ENCODE results near the gene RNF214. TPM values are rescaled to one million over a fixed set of nuclear protein-coding genes. Genes with fewer than 3 reads are reported as not detected.
A peak's percentile ranks its signal among the peaks of the same experiment; 100 is the strongest.
"Not testable (repeated sequence)": the region's sequence is repeated elsewhere in the genome, so short reads cannot be mapped to it uniquely, and the experiment has no call there.

Gene RNF214
- total RNA-seq, 1 donor from 2014 or later: 39.9 TPM

DNA sequence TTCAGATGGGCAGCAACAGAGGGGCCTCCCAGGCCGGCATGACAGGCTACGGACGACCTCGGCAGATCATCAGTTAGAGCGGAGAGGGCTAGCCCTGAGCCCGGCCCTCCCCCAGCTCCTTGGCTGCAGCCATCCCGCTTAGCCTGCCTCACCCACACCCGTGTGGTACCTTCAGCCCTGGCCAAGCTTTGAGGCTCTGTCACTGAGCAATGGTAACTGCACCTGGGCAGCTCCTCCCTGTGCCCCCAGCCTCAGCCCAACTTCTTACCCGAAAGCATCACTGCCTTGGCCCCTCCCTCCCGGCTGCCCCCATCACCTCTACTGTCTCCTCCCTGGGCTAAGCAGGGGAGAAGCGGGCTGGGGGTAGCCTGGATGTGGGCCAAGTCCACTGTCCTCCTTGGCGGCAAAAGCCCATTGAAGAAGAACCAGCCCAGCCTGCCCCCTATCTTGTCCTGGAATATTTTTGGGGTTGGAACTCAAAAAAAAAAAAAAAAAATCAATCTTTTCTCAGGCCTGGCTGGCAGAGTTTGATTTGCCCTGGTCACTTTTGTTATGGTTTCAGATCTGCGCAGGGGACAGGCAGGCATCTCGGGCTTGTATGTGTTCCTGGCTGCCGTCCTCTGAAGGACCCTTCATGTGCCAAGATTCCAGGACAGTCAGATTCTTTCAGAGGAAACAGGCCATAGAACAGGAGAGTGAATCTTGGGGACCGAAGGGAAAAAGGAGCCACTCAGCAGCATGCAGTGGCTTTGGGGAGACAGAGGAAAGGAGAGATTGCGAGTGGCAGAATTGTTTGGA, 28.0 kb upstream of the RNF214 start:
- TF ChIP-seq, protein P1, sequence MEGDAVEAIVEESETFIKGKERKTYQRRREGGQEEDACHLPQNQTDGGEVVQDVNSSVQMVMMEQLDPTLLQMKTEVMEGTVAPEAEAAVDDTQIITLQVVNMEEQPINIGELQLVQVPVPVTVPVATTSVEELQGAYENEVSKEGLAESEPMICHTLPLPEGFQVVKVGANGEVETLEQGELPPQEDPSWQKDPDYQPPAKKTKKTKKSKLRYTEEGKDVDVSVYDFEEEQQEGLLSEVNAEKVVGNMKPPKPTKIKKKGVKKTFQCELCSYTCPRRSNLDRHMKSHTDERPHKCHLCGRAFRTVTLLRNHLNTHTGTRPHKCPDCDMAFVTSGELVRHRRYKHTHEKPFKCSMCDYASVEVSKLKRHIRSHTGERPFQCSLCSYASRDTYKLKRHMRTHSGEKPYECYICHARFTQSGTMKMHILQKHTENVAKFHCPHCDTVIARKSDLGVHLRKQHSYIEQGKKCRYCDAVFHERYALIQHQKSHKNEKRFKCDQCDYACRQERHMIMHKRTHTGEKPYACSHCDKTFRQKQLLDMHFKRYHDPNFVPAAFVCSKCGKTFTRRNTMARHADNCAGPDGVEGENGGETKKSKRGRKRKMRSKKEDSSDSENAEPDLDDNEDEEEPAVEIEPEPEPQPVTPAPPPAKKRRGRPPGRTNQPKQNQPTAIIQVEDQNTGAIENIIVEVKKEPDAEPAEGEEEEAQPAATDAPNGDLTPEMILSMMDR (IDR thresholded peaks at IDR 0.05; ENCODE audit: unreplicated experiment): no peak
- H3K4me1 Mint-ChIP-seq: peaks cover 12% of the 10 kb centered on the region
- H3K36me3 Mint-ChIP-seq: peaks cover 11% of the 10 kb centered on the region
- peak overlapping the region; percentile 7 for H3K27ac Mint-ChIP-seq
- no peaks in the 10 kb centered on the region for H3K27me3 Mint-ChIP-seq (ENCODE audit: low read depth)
- H3K4me3 Mint-ChIP-seq: no peak overlapping the region
- no peaks in the 10 kb centered on the region for H3K9me3 Mint-ChIP-seq
- no peak for DNase-seq (ENCODE audit: low spot score in 2 of 2, unreplicated experiment in 2 of 2)

DNA sequence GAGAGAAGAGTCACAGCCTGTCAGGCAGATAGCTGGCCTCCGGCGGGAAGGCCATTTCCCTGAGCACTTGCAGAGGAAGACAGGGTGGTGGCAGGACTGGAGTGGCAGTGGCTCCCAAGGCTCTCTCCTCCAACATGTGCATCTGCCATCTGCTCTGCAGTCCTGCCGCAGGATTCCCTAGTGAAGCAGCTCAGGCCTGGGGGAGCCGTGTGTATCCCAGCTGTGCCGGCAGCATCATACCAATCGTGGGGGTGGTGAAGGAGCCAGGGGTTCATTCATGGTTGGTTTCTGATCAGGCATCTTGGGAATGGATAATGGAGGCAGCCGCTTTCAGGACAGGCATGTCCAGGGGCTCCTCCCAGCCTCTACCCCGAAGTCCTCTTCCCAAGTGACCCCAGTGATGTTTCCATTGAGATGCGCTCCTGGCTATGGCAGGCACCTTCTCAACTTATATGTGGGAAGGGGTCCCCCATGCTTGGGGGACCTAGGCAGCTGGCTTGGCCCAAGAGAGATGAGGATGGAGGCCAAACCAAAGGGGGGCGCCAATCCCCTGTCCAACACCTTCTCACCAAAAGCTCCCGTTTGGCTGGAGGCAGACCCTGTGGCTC, 27.2 kb upstream of the RNF214 start:
- no peaks in the 10 kb centered on the region for H3K9me3 Mint-ChIP-seq
- peaks cover 15% of the 10 kb centered on the region for H3K36me3 Mint-ChIP-seq
- H3K27ac Mint-ChIP-seq: no peak overlapping the region
- TF ChIP-seq, protein P1 (IDR thresholded peaks at IDR 0.05; ENCODE audit: unreplicated experiment): no peak
- peaks cover 6% of the 10 kb centered on the region for H3K4me1 Mint-ChIP-seq
- no peak overlapping the region for H3K4me3 Mint-ChIP-seq
- no peaks in the 10 kb centered on the region for H3K27me3 Mint-ChIP-seq (ENCODE audit: low read depth)
- DNase-seq (ENCODE audit: low spot score in 2 of 2, unreplicated experiment in 2 of 2): no peak

DNA sequence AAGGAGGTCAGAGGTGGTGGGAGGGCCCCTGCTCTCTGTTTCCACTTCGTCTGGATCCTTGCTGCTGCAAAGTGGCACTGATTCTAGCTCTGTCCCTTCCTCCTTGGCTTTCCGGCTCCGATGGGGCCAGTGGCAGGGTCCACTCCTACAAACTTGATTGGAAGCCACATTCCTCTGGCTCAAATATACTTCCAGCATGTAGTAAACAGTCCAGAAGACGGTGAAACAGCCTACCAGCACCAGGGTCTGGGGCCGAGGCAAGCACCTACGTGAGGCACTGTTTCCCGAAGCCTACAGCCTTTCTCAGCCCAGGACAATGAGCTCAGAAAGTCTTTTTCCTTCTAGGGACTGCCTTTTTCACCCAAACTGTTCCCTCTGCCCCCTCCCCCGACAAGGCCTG, 26.4 kb upstream of the RNF214 start:
- not testable (repeated sequence) for H3K27me3 Mint-ChIP-seq (ENCODE audit: low read depth)

DNA sequence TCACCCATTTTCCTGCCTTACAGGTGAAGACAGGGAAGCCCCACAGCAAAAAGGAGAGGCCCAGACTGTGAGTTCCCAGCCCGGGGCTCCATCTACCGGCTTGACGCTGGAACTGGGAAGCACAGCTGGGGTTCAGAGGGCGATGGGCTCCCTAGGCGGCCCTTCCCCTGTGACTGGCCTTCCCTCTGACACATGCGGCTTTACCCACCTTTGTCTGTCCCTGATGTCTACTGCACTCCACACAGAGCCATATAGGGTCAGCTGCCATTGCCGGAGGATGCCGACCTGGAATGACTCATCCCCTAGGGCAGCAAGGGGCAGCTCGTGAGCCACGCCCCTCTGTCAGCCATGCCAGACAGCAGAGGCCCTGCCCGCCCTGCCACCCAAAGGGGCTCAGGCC, 25.6 kb upstream of the RNF214 start:
- not testable (repeated sequence) for H3K4me3 Mint-ChIP-seq; H3K27ac Mint-ChIP-seq; DNase-seq (ENCODE audit: low spot score in 2 of 2, unreplicated experiment in 2 of 2); H3K27me3 Mint-ChIP-seq (ENCODE audit: low read depth); H3K4me1 Mint-ChIP-seq; H3K9me3 Mint-ChIP-seq
- peaks cover 19% of the 10 kb centered on the region for H3K36me3 Mint-ChIP-seq

More for the DNA sequence above, 26.4 kb upstream of the RNF214 start:
- H3K9me3 Mint-ChIP-seq; H3K4me1 Mint-ChIP-seq; DNase-seq (ENCODE audit: low spot score in 2 of 2, unreplicated experiment in 2 of 2); H3K4me3 Mint-ChIP-seq: not testable (repeated sequence)
- H3K27ac Mint-ChIP-seq: peak overlapping the region; percentile 34
- H3K36me3 Mint-ChIP-seq: peaks cover 15% of the 10 kb centered on the region

DNA sequence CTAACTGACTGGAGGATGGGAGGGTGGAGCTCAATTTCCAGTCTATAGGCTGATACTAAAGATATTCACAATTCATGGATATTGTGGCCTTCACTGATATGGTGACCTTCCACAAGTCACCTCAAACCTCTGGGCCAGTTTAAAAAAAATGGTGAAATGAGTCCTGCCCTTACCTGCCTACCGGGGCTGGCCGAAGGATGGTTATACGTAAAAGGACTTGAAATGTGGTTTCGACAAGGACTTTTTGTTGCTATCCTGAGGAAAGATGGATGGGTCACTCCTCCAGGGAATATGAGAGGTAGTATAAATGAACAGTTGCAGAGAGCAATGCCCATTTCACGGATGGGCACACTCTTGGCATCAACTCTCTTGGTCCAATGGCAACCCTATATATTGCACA, 25.0 kb upstream of the RNF214 start:
- H3K36me3 Mint-ChIP-seq: peaks cover 19% of the 10 kb centered on the region
- H3K27ac Mint-ChIP-seq; H3K4me3 Mint-ChIP-seq; H3K4me1 Mint-ChIP-seq; H3K27me3 Mint-ChIP-seq (ENCODE audit: low read depth); H3K9me3 Mint-ChIP-seq; DNase-seq (ENCODE audit: low spot score in 2 of 2, unreplicated experiment in 2 of 2): not testable (repeated sequence)

DNA sequence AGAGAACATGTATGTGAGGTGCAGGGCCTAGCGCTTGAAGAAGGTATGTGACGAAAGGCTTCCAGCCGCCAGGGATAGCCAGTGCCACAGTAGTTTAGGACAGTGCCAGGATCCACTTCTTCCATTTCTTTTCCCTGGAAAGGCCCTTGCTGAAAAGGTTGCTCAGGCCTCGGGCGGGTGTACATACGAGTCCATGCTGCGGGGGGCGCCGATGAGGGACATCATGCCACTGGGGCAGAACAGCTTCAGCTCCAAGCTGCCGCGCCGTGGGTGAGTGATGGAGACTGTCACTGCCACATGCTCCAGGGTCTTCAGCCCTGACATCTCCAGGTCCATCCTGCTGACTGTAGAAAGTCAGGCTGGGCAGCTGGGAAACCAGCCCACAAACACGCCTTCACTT, 23.8 kb upstream of the RNF214 start:
- H3K4me3 Mint-ChIP-seq; H3K4me1 Mint-ChIP-seq; H3K9me3 Mint-ChIP-seq; DNase-seq (ENCODE audit: low spot score in 2 of 2, unreplicated experiment in 2 of 2); H3K27ac Mint-ChIP-seq; H3K27me3 Mint-ChIP-seq (ENCODE audit: low read depth): not testable (repeated sequence)
- peaks cover 28% of the 10 kb centered on the region for H3K36me3 Mint-ChIP-seq

DNA sequence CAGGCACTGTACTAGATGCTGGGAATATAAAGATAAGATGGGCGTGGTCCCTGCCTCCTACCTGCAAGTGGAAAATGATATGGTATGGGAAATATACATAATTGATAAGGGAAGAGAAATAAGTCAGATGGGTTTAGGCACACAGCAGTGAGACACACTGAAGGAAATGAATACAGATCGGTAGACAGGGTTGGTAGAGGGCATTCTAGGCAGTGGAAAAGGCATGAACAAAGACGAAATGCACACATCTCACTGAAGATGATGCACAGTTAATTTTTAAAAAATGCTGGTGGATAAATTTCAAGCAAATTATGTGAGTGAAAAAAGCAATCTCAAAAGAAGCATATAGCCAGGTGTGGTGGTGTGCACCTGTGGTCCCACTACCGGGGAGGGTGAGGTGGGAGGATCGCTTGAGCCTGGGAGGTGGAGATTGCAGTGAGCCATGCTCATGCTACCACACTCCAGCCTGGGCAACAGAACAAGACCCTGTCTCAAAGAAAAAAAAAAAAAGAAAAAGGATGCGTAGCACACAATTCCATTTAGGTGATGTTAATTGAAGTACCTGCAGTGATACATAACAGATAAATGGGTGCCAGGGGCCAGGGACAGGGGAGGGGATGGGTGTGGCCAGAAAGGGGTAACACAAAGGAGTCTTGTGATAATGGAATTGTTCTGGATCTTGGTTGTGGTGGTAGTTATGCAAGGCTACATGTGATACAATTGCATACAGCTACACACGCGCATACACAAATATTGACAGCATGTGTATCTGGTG, 22.9 kb upstream of the RNF214 start:
- H3K9me3 Mint-ChIP-seq: not testable (repeated sequence)

DNA sequence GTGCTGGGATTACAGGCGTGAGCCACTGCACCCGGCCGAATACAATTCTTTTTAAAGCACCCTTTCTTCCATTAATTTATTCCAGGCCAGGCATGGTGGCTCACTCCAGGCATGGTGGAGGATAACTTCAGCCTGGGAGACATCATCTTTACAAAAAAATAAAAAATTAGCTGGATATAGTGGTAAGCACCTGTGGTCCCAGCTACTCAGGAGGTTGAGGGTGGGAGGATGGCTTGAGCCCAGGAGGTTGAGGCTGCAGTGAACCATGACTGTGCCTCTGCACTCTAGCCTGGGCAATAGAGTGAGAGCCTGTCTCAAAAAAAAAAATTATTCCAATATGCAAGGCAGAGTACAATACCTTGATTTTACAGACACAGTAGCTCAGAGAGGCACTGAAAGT, 21.9 kb upstream of the RNF214 start:
- TF ChIP-seq, protein P1 (IDR thresholded peaks at IDR 0.05; ENCODE audit: unreplicated experiment): no peak
- Mint-ChIP-seq H3K27ac (no peak overlapping the region), H3K4me3 (no peak overlapping the region), H3K27me3 (ENCODE audit: low read depth) (no peaks in the 10 kb centered on the region), H3K4me1 (no peaks in the 10 kb centered on the region), H3K36me3 (peaks cover 27% of the 10 kb centered on the region), H3K9me3 (no peaks in the 10 kb centered on the region)
- no peak for DNase-seq (ENCODE audit: low spot score in 2 of 2, unreplicated experiment in 2 of 2)

More for the DNA sequence above, 22.9 kb upstream of the RNF214 start:
- H3K4me3 Mint-ChIP-seq; H3K27ac Mint-ChIP-seq; DNase-seq (ENCODE audit: low spot score in 2 of 2, unreplicated experiment in 2 of 2); H3K27me3 Mint-ChIP-seq (ENCODE audit: low read depth); H3K4me1 Mint-ChIP-seq: not testable (repeated sequence)
- H3K36me3 Mint-ChIP-seq: peaks cover 33% of the 10 kb centered on the region
